Endometrial microvascular endothelial cells (primary cell): ENCODE data around the gene ENO2. TPM values are rescaled to one million over a fixed set of nuclear protein-coding genes. Genes with fewer than 3 reads are reported as not detected.

Experiments used
- in situ Hi-C: cut with HindIII; loops from 2 replicates; pipeline ENCODE4 v1.10.0; 2017; ENCODE audit warnings: low sequenced_read_pairs, low pct_unique_long_range_greater_than_20kb; ENCODE audit errors: inconsistent ontology term
- total RNA-seq: library from RNA; depleted of rRNA; stranded (reverse); fragments of >200 nt; gene quantifications from one replicate; pipeline ENCODE4 v1.2.3, GENCODE V29; 2015; ENCODE audit errors: inconsistent ontology term

ENO2 gene
- total RNA-seq, 1 donor from 2014 or later = 9.8 TPM

GRCh38 chr12:6965714-6966113, 51.3 kb downstream of the ENO2 start:
- in situ Hi-C loops = no loop called here

GRCh38 chr12:6966351-6966750, 52.0 kb downstream of the ENO2 start:
- in situ Hi-C loops = no loop called here

- in situ Hi-C loops = no loop called here
Measured at GRCh38 chr12:6967651-6968100, 53.3 kb downstream of the ENO2 start.

GRCh38 chr12:6968426-6968825, 54.0 kb downstream of the ENO2 start:
- in situ Hi-C loops = no loop called here

GRCh38 chr12:6970096-6970527, 55.7 kb downstream of the ENO2 start:
- in situ Hi-C loops = no loop called here

Other genes with a start within 250 kb of the ENO2 start
- gene ZNF384, start 225.2 kb upstream of the ENO2 start, total RNA-seq = 13.8 TPM
- gene PIANP, start 213.8 kb upstream of the ENO2 start, total RNA-seq = not detected
- 69.5 TPM for gene COPS7A, start 190.5 kb upstream of the ENO2 start, total RNA-seq
- gene MLF2, start 161.4 kb upstream of the ENO2 start, total RNA-seq = 223 TPM
- gene PTMS, start 148.2 kb upstream of the ENO2 start, total RNA-seq = 238 TPM
- 0.19 TPM for gene LAG3, start 142.1 kb upstream of the ENO2 start, total RNA-seq
- gene CD4, start 125.1 kb upstream of the ENO2 start, total RNA-seq = not detected
- gene GPR162, start 92.8 kb upstream of the ENO2 start, total RNA-seq = 0.19 TPM
- 32.3 TPM for gene P3H3, start 86.2 kb upstream of the ENO2 start, total RNA-seq
- gene GNB3, start 73.7 kb upstream of the ENO2 start, total RNA-seq = 0.74 TPM
- 50.0 TPM for gene CDCA3, start 63.3 kb upstream of the ENO2 start, total RNA-seq
- gene USP5, start 62.4 kb upstream of the ENO2 start, total RNA-seq = 102 TPM
- 1,455 TPM for gene TPI1, start 47.0 kb upstream of the ENO2 start, total RNA-seq
- 2.1 TPM for gene SPSB2, start 41.3 kb upstream of the ENO2 start, total RNA-seq
- gene LRRC23, start 9.8 kb upstream of the ENO2 start, total RNA-seq = 5.9 TPM
- gene ATN1, start 13.4 kb downstream of the ENO2 start, total RNA-seq = 26.8 TPM
- not detected for gene RNU7-1, start 29.2 kb downstream of the ENO2 start, total RNA-seq
- gene C12orf57, start 29.4 kb downstream of the ENO2 start, total RNA-seq = 127 TPM
- 0.09 TPM for gene PTPN6, start 36.8 kb downstream of the ENO2 start, total RNA-seq
- gene PHB2, start 56.1 kb downstream of the ENO2 start, total RNA-seq = 301 TPM
- gene EMG1, start 56.3 kb downstream of the ENO2 start, total RNA-seq = 39.9 TPM
- 28.2 TPM for gene LPCAT3, start 103.9 kb downstream of the ENO2 start, total RNA-seq
- gene C1S, start 146.1 kb downstream of the ENO2 start, total RNA-seq = not detected
- 8.8 TPM for gene C1R, start 177.9 kb downstream of the ENO2 start, total RNA-seq
- gene C1RL, start 194.6 kb downstream of the ENO2 start, total RNA-seq = 22.3 TPM
- 3.7 TPM for gene RBP5, start 214.3 kb downstream of the ENO2 start, total RNA-seq
- 53.0 TPM for gene CLSTN3, start 215.8 kb downstream of the ENO2 start, total RNA-seq